ENCODE results near the gene CFAP221.

Gene CFAP221

DNA sequence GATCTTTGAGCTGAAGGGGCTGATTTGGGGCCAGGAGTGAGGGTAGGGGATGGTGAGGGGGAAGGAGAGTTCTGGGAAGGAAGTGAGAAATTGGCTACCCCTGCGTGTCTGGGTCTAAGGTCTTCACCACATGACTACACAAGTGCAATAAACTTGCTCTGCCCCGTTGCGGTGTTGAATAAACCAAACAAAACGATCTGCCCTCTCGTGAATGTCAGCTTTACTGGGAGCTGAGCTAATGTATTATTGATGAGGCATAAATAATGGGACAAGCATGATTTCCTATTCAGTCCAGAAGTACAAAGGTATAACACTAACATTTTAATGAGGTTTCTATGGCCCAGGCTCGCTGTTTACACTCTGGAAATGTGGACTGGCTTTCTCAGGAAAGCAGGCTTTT is 8.0 kb upstream of the CFAP221 start:
- Histone ChIP-seq H3K4me3 (ENCODE audit: insufficient read depth in 1 of 2, low read depth in 1 of 2, low read length in 2 of 2) (no peak overlapping the region), H3K14ac (ENCODE audit: low read length in 2 of 2) (no peak overlapping the region), H3K9me3 (ENCODE audit: control insufficient read depth, low read length) (peaks cover 40% of the 10 kb centered on the region), H3K4ac (ENCODE audit: low read depth in 1 of 2, low read length in 2 of 2) (no peak overlapping the region), H3K27me3 (ENCODE audit: control insufficient read depth in 1 of 2, insufficient read depth in 1 of 2, low read length in 2 of 2) (peaks cover 11 to 29% of the 10 kb centered on the region in 2 experiments), H3K36me3 (ENCODE audit: control insufficient read depth in 1 of 2, insufficient read depth in 2 of 2, low read depth in 1 of 2, low read length in 2 of 2) (no peaks in the 10 kb centered on the region), H4K8ac (ENCODE audit: low read length) (no peak overlapping the region), H3K27ac (ENCODE audit: low read length, poor library complexity, severe bottlenecking) (no peak overlapping the region), H3K18ac (ENCODE audit: low read depth in 1 of 2, low read length in 2 of 2) (no peak overlapping the region), H2BK15ac (ENCODE audit: low read depth, poor library complexity, severe bottlenecking) (no peak overlapping the region), H2AK5ac (ENCODE audit: low read length, severe bottlenecking) (no peak overlapping the region), H3K79me1 (replicated peaks; ENCODE audit: low read length, poor library complexity, severe bottlenecking) (no peaks in the 10 kb centered on the region), H3K4me2 (ENCODE audit: low read length, poor library complexity, severe bottlenecking) (no peak overlapping the region), H2AFZ (ENCODE audit: low read depth, low read length) (no peak overlapping the region), H3K23ac (ENCODE audit: low read length in 2 of 2) (no peak overlapping the region), H3K4me1 (ENCODE audit: control insufficient read depth, insufficient read depth, low read depth, low read length) (no peaks in the 10 kb centered on the region), H2BK12ac (ENCODE audit: low read length in 2 of 2) (no peak overlapping the region), H2BK120ac (ENCODE audit: low read depth, low read length) (no peak overlapping the region), H2BK5ac (ENCODE audit: low read depth, low read length, poor library complexity, severe bottlenecking) (no peak overlapping the region), H4K91ac (ENCODE audit: low read length) (no peak overlapping the region), H3K9ac (ENCODE audit: low read length) (no peak overlapping the region)
- no peak for DNase-seq
- 56% methylated on average over 5 of the region's 6 CpGs for WGBS

DNA sequence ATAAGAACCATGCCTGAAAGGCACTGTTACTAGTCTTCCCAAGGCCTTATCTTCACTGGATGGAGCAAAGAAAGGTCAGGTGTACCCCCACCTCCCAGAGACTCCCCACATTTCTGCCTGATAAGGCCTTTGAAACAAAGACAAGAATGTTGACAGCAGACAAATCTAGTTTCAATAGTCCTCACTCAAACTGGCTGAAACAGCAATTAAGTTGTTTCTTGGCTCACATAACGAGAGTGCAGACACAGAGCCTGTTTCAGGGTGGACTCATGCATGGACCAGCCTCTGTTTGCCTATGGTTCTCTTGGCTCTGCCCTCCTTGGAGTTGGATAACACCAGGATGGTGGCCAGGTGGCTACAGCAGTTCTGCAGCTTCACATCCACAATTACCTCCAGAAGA is 7.5 kb upstream of the CFAP221 start:
- Histone ChIP-seq H2AK5ac (ENCODE audit: low read length, severe bottlenecking) (no peak overlapping the region), H3K27me3 (ENCODE audit: control insufficient read depth in 1 of 2, insufficient read depth in 1 of 2, low read length in 2 of 2) (peaks cover 11 to 30% of the 10 kb centered on the region in 2 experiments), H3K4me2 (ENCODE audit: low read length, poor library complexity, severe bottlenecking) (no peak overlapping the region), H2AFZ (ENCODE audit: low read depth, low read length) (no peak overlapping the region), H3K9ac (ENCODE audit: low read length) (no peak overlapping the region), H2BK5ac (ENCODE audit: low read depth, low read length, poor library complexity, severe bottlenecking) (no peak overlapping the region), H2BK120ac (ENCODE audit: low read depth, low read length) (no peak overlapping the region), H2BK12ac (ENCODE audit: low read length in 2 of 2) (no peak overlapping the region), H3K36me3 (ENCODE audit: control insufficient read depth in 1 of 2, insufficient read depth in 2 of 2, low read depth in 1 of 2, low read length in 2 of 2) (no peaks in the 10 kb centered on the region), H2BK15ac (ENCODE audit: low read depth, poor library complexity, severe bottlenecking) (no peak overlapping the region), H3K14ac (ENCODE audit: low read length in 2 of 2) (no peak overlapping the region), H4K91ac (ENCODE audit: low read length) (no peak overlapping the region), H3K79me1 (replicated peaks; ENCODE audit: low read length, poor library complexity, severe bottlenecking) (no peaks in the 10 kb centered on the region), H3K23ac (ENCODE audit: low read length in 2 of 2) (no peak overlapping the region), H3K4me3 (ENCODE audit: insufficient read depth in 1 of 2, low read depth in 1 of 2, low read length in 2 of 2) (no peak overlapping the region), H3K4me1 (ENCODE audit: control insufficient read depth, insufficient read depth, low read depth, low read length) (no peaks in the 10 kb centered on the region), H4K8ac (ENCODE audit: low read length) (no peak overlapping the region), H3K9me3 (ENCODE audit: control insufficient read depth, low read length) (peaks cover 35% of the 10 kb centered on the region), H3K18ac (ENCODE audit: low read depth in 1 of 2, low read length in 2 of 2) (no peak overlapping the region), H3K4ac (ENCODE audit: low read depth in 1 of 2, low read length in 2 of 2) (no peak overlapping the region), H3K27ac (ENCODE audit: low read length, poor library complexity, severe bottlenecking) (no peak overlapping the region)
- no peak for DNase-seq
- WGBS, result 47% methylated on average over 1 of the region's 1 CpG

DNA sequence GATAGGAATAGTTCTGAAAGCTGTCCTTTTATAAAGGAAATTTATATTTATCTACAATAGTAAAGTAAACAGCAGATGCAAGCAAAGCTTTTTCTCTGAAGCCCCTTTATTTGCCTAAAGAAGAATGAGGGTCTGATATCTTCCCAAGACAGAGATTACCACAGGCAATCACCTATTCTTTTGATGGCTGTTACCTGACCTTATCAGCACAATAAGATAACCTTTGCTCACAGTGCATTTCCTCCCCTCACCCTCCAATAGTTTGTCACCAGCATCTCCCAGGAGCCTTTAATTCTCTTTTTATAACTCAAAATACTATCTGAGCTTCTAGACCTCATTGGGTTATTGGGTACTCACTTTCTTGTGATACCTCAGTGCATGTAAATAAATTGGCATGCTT is 6.5 kb upstream of the CFAP221 start:
- no peak overlapping the region for H3K23ac ChIP-seq (ENCODE audit: low read length in 2 of 2)

DNA sequence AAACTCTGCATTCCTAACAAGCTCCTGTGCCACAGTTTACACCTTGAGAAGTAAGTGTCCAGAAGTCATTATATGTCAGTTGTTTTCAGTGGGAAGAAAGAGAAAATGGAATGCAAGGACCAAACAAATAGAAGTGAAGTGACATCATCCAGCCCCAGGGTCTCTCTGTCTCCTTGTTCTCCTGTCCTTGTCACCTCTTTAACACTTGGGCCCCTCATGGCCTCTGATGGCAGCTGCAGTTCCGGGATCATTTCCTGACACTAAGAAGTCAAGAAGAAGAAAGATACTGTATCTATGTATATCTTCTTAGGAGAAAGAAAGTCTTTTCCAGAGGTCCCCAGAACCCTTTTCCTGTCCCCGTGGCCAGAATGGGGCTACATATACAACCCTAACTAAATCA is 2.8 kb upstream of the CFAP221 start:
- H3K4me2 ChIP-seq (ENCODE audit: low read length, poor library complexity, severe bottlenecking), result no peak overlapping the region

More for the DNA sequence above, 6.5 kb upstream of the CFAP221 start:
- Histone ChIP-seq H2AFZ (ENCODE audit: low read depth, low read length) (no peak overlapping the region), H2BK12ac (ENCODE audit: low read length in 2 of 2) (no peak overlapping the region), H2BK120ac (ENCODE audit: low read depth, low read length) (no peak overlapping the region), H3K4ac (ENCODE audit: low read depth in 1 of 2, low read length in 2 of 2) (no peak overlapping the region), H3K18ac (ENCODE audit: low read depth in 1 of 2, low read length in 2 of 2) (no peak overlapping the region), H3K27me3 (ENCODE audit: control insufficient read depth in 1 of 2, insufficient read depth in 1 of 2, low read length in 2 of 2) (peaks cover 11 to 37% of the 10 kb centered on the region in 2 experiments), H3K9ac (ENCODE audit: low read length) (no peak overlapping the region), H3K4me2 (ENCODE audit: low read length, poor library complexity, severe bottlenecking) (no peak overlapping the region), H4K91ac (ENCODE audit: low read length) (no peak overlapping the region), H3K4me3 (ENCODE audit: insufficient read depth in 1 of 2, low read depth in 1 of 2, low read length in 2 of 2) (no peak overlapping the region), H2AK5ac (ENCODE audit: low read length, severe bottlenecking) (no peak overlapping the region), H3K9me3 (ENCODE audit: control insufficient read depth, low read length) (peaks cover 25% of the 10 kb centered on the region), H4K8ac (ENCODE audit: low read length) (no peak overlapping the region), H2BK5ac (ENCODE audit: low read depth, low read length, poor library complexity, severe bottlenecking) (no peak overlapping the region), H3K14ac (ENCODE audit: low read length in 2 of 2) (no peak overlapping the region), H3K79me1 (replicated peaks; ENCODE audit: low read length, poor library complexity, severe bottlenecking) (no peaks in the 10 kb centered on the region), H3K27ac (ENCODE audit: low read length, poor library complexity, severe bottlenecking) (no peak overlapping the region), H2BK15ac (ENCODE audit: low read depth, poor library complexity, severe bottlenecking) (no peak overlapping the region), H3K4me1 (ENCODE audit: control insufficient read depth, insufficient read depth, low read depth, low read length) (no peaks in the 10 kb centered on the region), H3K36me3 (ENCODE audit: control insufficient read depth in 1 of 2, insufficient read depth in 2 of 2, low read depth in 1 of 2, low read length in 2 of 2) (no peaks in the 10 kb centered on the region)
- DNase-seq, result no peak

More for the DNA sequence above, 2.8 kb upstream of the CFAP221 start:
- Histone ChIP-seq H2AFZ (ENCODE audit: low read depth, low read length) (no peak overlapping the region), H3K9ac (ENCODE audit: low read length) (no peak overlapping the region), H3K27me3 (ENCODE audit: control insufficient read depth in 1 of 2, insufficient read depth in 1 of 2, low read length in 2 of 2) (peaks cover 11 to 63% of the 10 kb centered on the region in 2 experiments), H2AK5ac (ENCODE audit: low read length, severe bottlenecking) (no peak overlapping the region), H3K36me3 (ENCODE audit: control insufficient read depth in 1 of 2, insufficient read depth in 2 of 2, low read depth in 1 of 2, low read length in 2 of 2) (no peaks in the 10 kb centered on the region), H2BK120ac (ENCODE audit: low read depth, low read length) (no peak overlapping the region), H2BK12ac (ENCODE audit: low read length in 2 of 2) (no peak overlapping the region), H3K4me1 (ENCODE audit: control insufficient read depth, insufficient read depth, low read depth, low read length) (peaks cover 7% of the 10 kb centered on the region), H3K23ac (ENCODE audit: low read length in 2 of 2) (no peak overlapping the region), H3K18ac (ENCODE audit: low read depth in 1 of 2, low read length in 2 of 2) (no peak overlapping the region), H2BK15ac (ENCODE audit: low read depth, poor library complexity, severe bottlenecking) (no peak overlapping the region), H3K14ac (ENCODE audit: low read length in 2 of 2) (no peak overlapping the region), H4K8ac (ENCODE audit: low read length) (no peak overlapping the region), H3K27ac (ENCODE audit: low read length, poor library complexity, severe bottlenecking) (no peak overlapping the region), H3K79me1 (replicated peaks; ENCODE audit: low read length, poor library complexity, severe bottlenecking) (no peaks in the 10 kb centered on the region), H3K4ac (ENCODE audit: low read depth in 1 of 2, low read length in 2 of 2) (no peak overlapping the region), H2BK5ac (ENCODE audit: low read depth, low read length, poor library complexity, severe bottlenecking) (no peak overlapping the region), H3K9me3 (ENCODE audit: control insufficient read depth, low read length) (no peaks in the 10 kb centered on the region), H3K4me3 (ENCODE audit: insufficient read depth in 1 of 2, low read depth in 1 of 2, low read length in 2 of 2) (no peak overlapping the region), H4K91ac (ENCODE audit: low read length) (no peak overlapping the region)
- no peak for DNase-seq
- 80% methylated on average over 1 of the region's 2 CpGs for WGBS
